Testis (tissue), 2 donors: ENCODE data around the gene PPP1R14D.

ENCODE experiments used
- POLR2A ChIP-seq: fragments of 450-650 bp; IDR thresholded peaks from one replicate; pipeline ENCODE4 v1.6.1; 2017; ENCODE audit warnings: antibody characterized with exemption, mild to moderate bottlenecking, moderate library complexity
- TF ChIP-seq, protein P1 (sequence below), 3 experiments: fragments of 450-650 bp in 2 of 3; fragments of 200-600 bp in 1 of 3; sonication (generic) in 1 of 3; IDR thresholded peaks; one replicate each; pipeline ENCODE4 v1.5.1; 2016 to 2019; ENCODE audit warnings: antibody characterized with exemption in 3 of 3, mild to moderate bottlenecking in 2 of 3, moderate library complexity in 1 of 3

DNA sequence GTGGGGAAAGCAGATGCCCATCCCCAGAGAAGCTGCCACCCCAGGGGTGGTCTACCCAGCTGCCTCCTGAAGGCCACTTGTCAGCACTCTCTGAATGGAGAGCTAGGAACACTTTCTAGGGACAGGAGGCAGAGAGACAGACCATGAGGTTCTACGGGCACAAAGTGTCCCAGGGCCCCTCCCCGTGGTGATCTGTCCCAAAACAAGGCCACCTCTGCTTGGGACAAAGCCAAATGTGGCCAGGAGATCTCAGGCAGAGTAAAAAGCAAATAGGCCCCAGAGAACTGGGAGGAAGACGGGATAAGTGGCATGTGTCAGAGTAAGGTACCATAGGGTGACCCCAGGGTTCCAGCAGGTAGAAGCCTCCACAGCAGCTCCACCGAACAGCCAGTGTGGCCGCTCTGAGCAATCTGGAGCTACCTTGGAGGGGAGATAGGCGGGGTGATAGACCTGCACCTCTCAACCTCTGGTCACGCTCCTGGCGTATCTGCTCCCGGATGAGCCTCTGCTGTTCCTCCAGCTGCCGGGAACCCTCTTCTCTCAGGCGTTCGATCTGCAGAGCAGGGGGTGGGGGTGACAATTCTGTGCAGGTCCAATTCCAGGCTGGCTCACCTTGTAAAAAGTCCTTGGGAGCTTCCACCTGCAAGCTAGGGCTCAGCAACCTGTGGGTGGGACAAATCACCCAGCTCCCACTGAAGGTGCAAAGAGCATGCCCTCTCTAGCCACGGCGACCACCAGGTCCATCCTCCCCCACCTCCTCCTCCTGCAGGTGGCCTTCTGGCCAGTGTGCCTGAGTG, 52.6 kb downstream of the PPP1R14D start:
- TF ChIP-seq, protein P1, sequence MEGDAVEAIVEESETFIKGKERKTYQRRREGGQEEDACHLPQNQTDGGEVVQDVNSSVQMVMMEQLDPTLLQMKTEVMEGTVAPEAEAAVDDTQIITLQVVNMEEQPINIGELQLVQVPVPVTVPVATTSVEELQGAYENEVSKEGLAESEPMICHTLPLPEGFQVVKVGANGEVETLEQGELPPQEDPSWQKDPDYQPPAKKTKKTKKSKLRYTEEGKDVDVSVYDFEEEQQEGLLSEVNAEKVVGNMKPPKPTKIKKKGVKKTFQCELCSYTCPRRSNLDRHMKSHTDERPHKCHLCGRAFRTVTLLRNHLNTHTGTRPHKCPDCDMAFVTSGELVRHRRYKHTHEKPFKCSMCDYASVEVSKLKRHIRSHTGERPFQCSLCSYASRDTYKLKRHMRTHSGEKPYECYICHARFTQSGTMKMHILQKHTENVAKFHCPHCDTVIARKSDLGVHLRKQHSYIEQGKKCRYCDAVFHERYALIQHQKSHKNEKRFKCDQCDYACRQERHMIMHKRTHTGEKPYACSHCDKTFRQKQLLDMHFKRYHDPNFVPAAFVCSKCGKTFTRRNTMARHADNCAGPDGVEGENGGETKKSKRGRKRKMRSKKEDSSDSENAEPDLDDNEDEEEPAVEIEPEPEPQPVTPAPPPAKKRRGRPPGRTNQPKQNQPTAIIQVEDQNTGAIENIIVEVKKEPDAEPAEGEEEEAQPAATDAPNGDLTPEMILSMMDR (IDR thresholded peaks at IDR 0.05): no peak
- TF ChIP-seq POLR2A: no peak
